Common myeloid progenitor, CD34-positive (primary cell): ENCODE measurements around the gene SERPINI2.
"Not testable (repeated sequence)": the region's sequence is repeated elsewhere in the genome, so short reads cannot be mapped to it uniquely, and the experiment has no call there.

Source experiments
- CTCF ChIA-PET: fragments of 350-600 bp; sonication (Branson Sonifier 250); formaldehyde crosslinking; loops from one replicate; lab custom pipeline; 2021; ENCODE audit warnings: antibody characterized with exemption; lab: Charles Lee
- POLR2A ChIA-PET: fragments of 350-600 bp; sonication (Branson Sonifier 250); formaldehyde crosslinking; loops from one replicate; lab custom pipeline; 2021; ENCODE audit warnings: antibody characterized with exemption; lab: Charles Lee
- DNase-seq, 3 donors: peaks; one replicate each; pipeline versions ENCODE4 v3.0.0 to v3.0.0-alpha.2; 2013
- H3K27ac ChIP-seq, 2 experiments: 1 replicate in 1 of 2; 2 replicates in 1 of 2; pipeline ENCODE4 v1.7.0; 2013; ENCODE audit warnings: inconsistent platforms in 2 of 2, low read length in 2 of 2, mild to moderate bottlenecking in 2 of 2, low read depth in 1 of 2, moderate library complexity in 1 of 2; ENCODE audit not compliant: severe bottlenecking in 2 of 2, insufficient read depth in 1 of 2, poor library complexity in 1 of 2
- H3K27me3 ChIP-seq, 5 experiments: replicated peaks in 2 of 5; 1 replicate in 3 of 5; 2 replicates in 2 of 5; pipeline versions ENCODE4 v1.6.1 to v1.7.0; 2013; ENCODE audit warnings: low read length in 4 of 5, mild to moderate bottlenecking in 2 of 5, moderate library complexity in 2 of 5, inconsistent platforms in 1 of 5; ENCODE audit not compliant: insufficient read depth in 5 of 5, control insufficient read depth in 4 of 5
- H3K36me3 ChIP-seq, 4 experiments: 1 replicate in 2 of 4; 2 replicates in 2 of 4; pipeline versions ENCODE4 v1.6.1 to v1.7.0; 2013; ENCODE audit warnings: low read length in 3 of 4, control low read depth in 1 of 4, mild to moderate bottlenecking in 1 of 4; ENCODE audit not compliant: control insufficient read depth in 4 of 4, insufficient read depth in 4 of 4
- H3K4me1 ChIP-seq, 4 experiments: 1 replicate in 3 of 4; 2 replicates in 1 of 4; pipeline versions ENCODE4 v1.6.1 to v1.7.1; 2013; ENCODE audit warnings: low read length in 3 of 4, mild to moderate bottlenecking in 3 of 4, control low read depth in 1 of 4, inconsistent platforms in 1 of 4, moderate library complexity in 1 of 4; ENCODE audit not compliant: control insufficient read depth in 4 of 4, insufficient read depth in 4 of 4; ENCODE audit errors: control extremely low read depth in 1 of 4
- H3K4me3 ChIP-seq, 7 experiments: 1 replicate in 4 of 7; 2 replicates in 3 of 7; pipeline versions ENCODE4 v1.5.1 to v1.7.0; 2013; ENCODE audit warnings: mild to moderate bottlenecking in 7 of 7, low read length in 6 of 7, moderate library complexity in 6 of 7, inconsistent platforms in 2 of 7, low read depth in 2 of 7, control low read depth in 1 of 7; ENCODE audit not compliant: insufficient read depth in 4 of 7, control insufficient read depth in 1 of 7; ENCODE audit errors: extremely low read depth in 1 of 7
- H3K9me3 ChIP-seq, 5 experiments: 1 replicate in 4 of 5; 2 replicates in 1 of 5; pipeline versions ENCODE4 v1.6.1 to v1.7.1; 2013; ENCODE audit warnings: low read length in 4 of 5, mild to moderate bottlenecking in 2 of 5, inconsistent platforms in 1 of 5, low read depth in 1 of 5, moderate library complexity in 1 of 5; ENCODE audit not compliant: control insufficient read depth in 4 of 5, insufficient read depth in 2 of 5; ENCODE audit errors: control extremely low read depth in 1 of 5
- WGBS: methylation state at CpG from one replicate; pipeline ENCODE4 v1.1.5; 2013; ENCODE audit not compliant: insufficient coverage; 5-methylcytosine and 5-hydroxymethylcytosine counted together

The SERPINI2 gene

DNA sequence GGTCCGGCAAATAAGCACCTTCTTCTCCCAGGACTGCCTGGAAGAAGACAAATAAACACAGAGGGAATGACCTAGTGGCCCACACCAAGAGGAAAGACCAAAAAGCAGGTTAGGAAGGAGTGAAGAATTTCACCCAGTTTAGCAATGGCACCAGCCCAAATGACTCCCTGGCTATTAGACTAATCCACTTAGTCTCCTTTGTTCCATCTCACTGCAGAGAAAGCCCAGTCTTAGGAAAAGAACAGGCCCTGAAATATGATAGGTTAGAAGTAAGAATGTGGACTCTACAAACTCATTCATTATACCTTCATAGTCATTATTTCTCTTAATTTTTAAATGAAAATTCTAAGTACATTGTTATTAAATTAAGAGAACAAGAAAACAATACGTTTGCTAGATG, 23.2 kb downstream of the SERPINI2 start:
- Histone ChIP-seq H3K4me3 (no peak overlapping the region), H3K27me3 (no peaks in the 10 kb centered on the region), H3K9me3 (no peaks in the 10 kb centered on the region), H3K27ac (no peak overlapping the region), H3K4me1 (no peaks in the 10 kb centered on the region), H3K36me3 (peaks cover 0 to 4% (median 0%) of the 10 kb centered on the region in 4 experiments)
- POLR2A ChIA-PET = no interaction called here
- CTCF ChIA-PET = no interaction called here
- WGBS = 100% methylated on average over 1 of the region's 2 CpGs
- DNase-seq = no peak

DNA sequence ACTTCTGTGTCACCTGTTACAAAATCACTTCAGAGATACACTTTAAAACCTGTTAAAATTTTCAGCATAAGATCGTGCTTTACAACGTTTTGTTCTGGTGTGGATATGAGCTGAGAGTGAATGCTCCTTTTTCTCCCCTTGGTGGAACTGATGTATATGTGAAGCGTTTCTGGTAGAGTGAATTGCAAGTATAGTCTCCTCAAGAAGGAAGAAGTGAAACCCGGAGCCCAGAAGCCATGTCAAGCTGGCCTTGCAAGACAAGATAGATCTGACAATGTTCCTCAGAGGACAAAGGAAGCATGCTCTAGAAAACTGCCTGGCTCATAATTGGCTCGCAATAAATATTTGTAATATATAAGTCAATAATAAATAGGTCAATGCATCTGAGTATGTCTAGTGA, 23.6 kb downstream of the SERPINI2 start:
- Histone ChIP-seq H3K4me1 (no peaks in the 10 kb centered on the region), H3K27ac (no peak overlapping the region), H3K36me3 (peaks cover 0 to 4% (median 0%) of the 10 kb centered on the region in 4 experiments), H3K4me3 (no peak overlapping the region), H3K27me3 (no peaks in the 10 kb centered on the region), H3K9me3 (no peaks in the 10 kb centered on the region)
- no peak for DNase-seq
- CTCF ChIA-PET = no interaction called here
- POLR2A ChIA-PET = no interaction called here
- WGBS = no CpG with 5 or more reads among the region's 5 CpGs

DNA sequence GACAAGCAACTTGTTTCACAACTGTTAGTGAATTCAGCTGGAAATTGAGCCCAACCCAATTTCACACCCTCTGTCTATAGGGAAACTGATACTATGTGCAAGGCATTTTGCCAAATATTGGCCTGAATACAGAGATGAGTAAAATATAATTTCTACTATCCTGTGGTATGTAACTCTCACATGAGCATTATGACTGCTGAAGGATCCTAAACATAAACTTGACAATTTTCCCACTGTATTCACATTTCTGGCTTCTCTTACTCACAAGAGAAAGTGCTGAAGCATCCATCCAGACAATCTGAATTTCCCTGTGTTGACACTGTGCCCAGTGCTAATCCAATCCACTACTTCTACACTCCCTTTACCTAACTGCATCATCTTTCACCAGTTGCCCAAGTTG, 28.4 kb downstream of the SERPINI2 start:
- ChIA-PET POLR2A (no interaction called here), CTCF (no interaction called here)
- H3K4me3 ChIP-seq = no peak overlapping the region
- H3K4me1 ChIP-seq = no peaks in the 10 kb centered on the region
- peaks cover 0 to 4% (median 0%) of the 10 kb centered on the region in 4 experiments for H3K36me3 ChIP-seq
- H3K9me3 ChIP-seq = no peaks in the 10 kb centered on the region
- no peak overlapping the region for H3K27ac ChIP-seq
- DNase-seq = no peak
- H3K27me3 ChIP-seq = no peaks in the 10 kb centered on the region

DNA sequence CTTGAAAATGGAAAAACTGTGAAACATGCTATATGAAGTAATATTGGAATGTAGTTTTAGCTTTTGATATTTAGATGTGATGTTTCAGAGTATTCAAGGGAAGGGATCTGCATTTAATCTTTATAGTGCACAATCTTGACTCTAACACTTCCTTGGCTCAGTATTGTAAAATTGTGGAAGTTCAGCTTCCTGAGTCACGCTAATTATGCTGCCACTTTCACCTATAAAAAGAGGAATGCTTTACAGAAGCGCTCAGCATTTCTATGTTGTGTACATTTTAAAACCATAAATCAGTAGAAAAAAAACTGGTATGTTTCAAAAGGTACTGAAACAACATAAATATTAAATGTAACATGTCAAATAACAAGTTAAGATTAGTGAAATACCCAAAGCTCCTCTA, 32.6 kb downstream of the SERPINI2 start:
- Histone ChIP-seq H3K27me3 (no peaks in the 10 kb centered on the region), H3K27ac (no peak overlapping the region), H3K36me3 (peaks cover 0 to 2% (median 0%) of the 10 kb centered on the region in 4 experiments), H3K4me1 (no peaks in the 10 kb centered on the region), H3K4me3 (no peak overlapping the region), H3K9me3 (peaks cover 0 to 7% (median 6%) of the 10 kb centered on the region in 5 experiments)
- CTCF ChIA-PET = no interaction called here
- WGBS = no CpG with 5 or more reads among the region's 2 CpGs
- POLR2A ChIA-PET = no interaction called here
- peak in 2 of 3 donors; percentile 9 to 29 for DNase-seq

DNA sequence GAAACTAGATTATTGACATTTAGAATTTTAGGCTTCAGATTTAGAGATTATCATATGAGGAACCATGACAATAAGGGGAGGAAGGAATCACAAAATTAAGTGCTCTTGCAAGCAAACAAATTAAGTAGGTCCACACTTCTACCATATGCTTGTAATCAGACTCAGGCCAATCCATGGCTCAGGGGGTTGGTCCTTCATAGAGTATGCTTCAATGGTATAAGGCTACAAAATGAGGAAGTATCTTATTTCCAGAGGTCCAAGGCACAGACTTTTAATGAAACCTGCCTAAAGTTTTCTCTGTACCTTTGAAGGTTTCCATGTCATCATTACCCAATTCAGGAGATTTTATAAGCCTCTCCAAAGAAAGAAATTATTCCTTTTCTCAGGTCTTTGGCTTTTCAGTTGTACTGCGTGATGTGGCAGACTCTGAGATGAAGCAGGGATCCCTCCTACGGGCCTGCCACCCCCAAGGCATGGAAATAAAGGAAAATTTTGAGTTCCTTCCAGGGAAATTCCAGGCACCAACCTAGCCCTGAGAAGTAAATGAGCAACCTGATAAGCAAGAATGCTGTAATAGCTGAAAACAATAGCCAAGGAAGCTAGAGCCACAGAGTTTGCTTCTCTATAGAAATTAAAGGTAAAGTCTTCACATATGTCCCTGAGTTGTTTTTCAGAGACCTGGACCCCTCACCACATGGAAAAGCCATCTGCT, 36.3 kb downstream of the SERPINI2 start:
- Histone ChIP-seq H3K4me3 (no peak overlapping the region), H3K4me1 (no peaks in the 10 kb centered on the region), H3K36me3 (no peaks in the 10 kb centered on the region), H3K27ac (no peak overlapping the region), H3K27me3 (no peaks in the 10 kb centered on the region), H3K9me3 (peaks cover 0 to 7% (median 6%) of the 10 kb centered on the region in 5 experiments)
- POLR2A ChIA-PET = no interaction called here
- no peak for DNase-seq
- 95% methylated on average over 2 of the region's 2 CpGs for WGBS
- CTCF ChIA-PET = no interaction called here

DNA sequence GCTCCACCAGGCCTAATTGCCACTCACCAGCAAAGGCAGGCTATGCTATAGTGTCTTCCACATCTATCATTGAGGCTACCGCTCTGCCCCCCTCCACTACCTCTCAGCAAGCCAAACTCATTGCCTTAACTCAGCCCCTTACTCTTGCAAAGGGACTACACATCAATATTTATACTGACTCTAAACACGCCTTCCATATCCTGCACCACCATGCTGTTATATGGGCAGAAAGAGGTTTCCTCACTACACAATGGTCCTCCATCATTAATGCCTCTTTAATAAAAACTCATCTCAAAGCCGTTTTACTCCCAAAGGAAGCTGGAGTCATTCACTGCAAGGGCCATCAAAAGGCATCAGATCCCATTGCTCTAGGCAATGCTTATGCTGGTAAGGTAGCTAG, 46.9 kb downstream of the SERPINI2 start:
- peaks cover 0 to 20% (median 3%) of the 10 kb centered on the region in 5 experiments for H3K9me3 ChIP-seq
- H3K27me3 ChIP-seq, H3K4me1 ChIP-seq, POLR2A ChIA-PET, H3K36me3 ChIP-seq, H3K27ac ChIP-seq, H3K4me3 ChIP-seq: not testable (repeated sequence)
- CTCF ChIA-PET = interaction anchor here (1.6 kb wide), 1 partner anchor 258 kb away, joined by 4 read pairs; no protein-coding TSS in a partner anchor
- peak in 2 of 3 donors; percentile 8 to 34 for DNase-seq
- WGBS = 100% methylated on average over 3 of the region's 3 CpGs

DNA sequence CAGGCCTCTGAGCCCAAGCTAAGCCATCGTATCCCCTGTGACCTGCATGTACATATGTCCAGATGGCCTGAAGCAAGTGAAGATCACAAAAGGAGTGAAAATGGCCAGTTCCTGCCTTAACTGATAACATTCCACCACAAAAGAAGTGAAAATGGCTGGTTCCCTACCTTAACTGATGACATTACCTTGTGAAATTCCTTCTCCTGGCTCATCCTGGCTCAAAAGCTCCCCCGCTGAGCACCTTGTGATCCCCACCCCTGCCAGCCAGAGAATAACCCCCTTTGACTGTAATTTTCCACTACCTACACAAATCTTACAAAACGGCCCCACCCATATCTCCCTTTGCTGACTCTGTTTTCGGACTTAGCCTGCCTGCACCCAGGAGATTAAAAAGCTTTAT, 51.4 kb downstream of the SERPINI2 start:
- H3K4me3 ChIP-seq, DNase-seq, H3K27me3 ChIP-seq, H3K4me1 ChIP-seq, CTCF ChIA-PET, POLR2A ChIA-PET, H3K36me3 ChIP-seq, H3K27ac ChIP-seq: not testable (repeated sequence)
- H3K9me3 ChIP-seq = peaks cover 0 to 11% (median 3%) of the 10 kb centered on the region in 5 experiments
- WGBS = 100% methylated on average over 1 of the region's 4 CpGs
